ENCODE data around the gene ACAD8. TPM values are rescaled to one million over a fixed set of nuclear protein-coding genes. Genes with fewer than 3 reads are reported as not detected.

The ACAD8 gene
- total RNA-seq, 1 donor from 2014 or later, result 17.9 TPM

DNA sequence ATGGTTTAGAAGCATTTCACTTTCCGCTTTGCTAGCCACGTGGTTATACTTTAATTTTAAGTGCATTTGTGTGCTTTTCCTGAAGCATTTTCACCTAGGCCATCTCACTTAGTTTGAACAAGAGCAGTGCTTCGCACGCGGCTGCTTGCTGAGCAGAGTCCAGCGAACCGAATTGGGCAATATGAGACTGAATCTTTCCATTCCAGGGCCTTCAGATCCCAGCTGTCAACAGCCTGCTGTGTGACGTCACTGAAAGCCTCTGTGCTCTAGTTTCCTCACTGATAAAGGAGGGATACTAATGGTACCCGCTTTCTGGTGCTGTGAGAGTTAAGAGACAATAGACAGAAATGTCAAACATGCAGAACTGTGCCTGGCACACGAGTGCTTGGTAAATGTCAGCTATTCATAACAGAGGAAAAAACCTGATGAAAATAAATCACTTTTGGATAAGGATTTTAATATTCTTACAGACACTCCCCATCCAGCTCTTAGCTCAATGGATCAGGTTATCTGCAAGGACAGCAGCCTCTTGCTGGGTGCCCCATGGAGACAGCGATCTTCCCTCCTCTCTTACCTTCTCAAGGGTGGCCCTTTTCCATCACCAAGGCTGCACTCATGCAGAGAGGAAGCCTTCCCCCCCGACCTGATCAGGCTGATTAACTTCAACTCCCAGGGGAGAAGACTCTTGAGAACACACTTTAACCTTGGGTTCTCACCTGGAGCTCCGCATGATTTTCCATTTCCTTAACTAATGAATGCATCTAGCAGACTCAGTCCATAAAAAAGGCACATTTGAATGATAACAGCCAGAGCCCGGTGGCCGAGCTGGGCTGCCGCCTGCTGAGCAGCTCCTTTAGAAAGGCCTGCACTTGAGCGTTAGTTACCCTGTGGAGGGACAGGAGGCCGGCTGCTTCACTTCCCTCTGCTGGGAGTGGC is 19.3 kb downstream of the ACAD8 start:
- TF ChIP-seq, protein P1, sequence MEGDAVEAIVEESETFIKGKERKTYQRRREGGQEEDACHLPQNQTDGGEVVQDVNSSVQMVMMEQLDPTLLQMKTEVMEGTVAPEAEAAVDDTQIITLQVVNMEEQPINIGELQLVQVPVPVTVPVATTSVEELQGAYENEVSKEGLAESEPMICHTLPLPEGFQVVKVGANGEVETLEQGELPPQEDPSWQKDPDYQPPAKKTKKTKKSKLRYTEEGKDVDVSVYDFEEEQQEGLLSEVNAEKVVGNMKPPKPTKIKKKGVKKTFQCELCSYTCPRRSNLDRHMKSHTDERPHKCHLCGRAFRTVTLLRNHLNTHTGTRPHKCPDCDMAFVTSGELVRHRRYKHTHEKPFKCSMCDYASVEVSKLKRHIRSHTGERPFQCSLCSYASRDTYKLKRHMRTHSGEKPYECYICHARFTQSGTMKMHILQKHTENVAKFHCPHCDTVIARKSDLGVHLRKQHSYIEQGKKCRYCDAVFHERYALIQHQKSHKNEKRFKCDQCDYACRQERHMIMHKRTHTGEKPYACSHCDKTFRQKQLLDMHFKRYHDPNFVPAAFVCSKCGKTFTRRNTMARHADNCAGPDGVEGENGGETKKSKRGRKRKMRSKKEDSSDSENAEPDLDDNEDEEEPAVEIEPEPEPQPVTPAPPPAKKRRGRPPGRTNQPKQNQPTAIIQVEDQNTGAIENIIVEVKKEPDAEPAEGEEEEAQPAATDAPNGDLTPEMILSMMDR (IDR thresholded peaks at IDR 0.05; ENCODE audit: insufficient read depth, low read length, severe bottlenecking), result no peak
- Histone ChIP-seq H3K36me3 (ENCODE audit: control insufficient read depth, insufficient read depth, low read length) (no peaks in the 10 kb centered on the region), H3K27me3 (ENCODE audit: control insufficient read depth, insufficient read depth, low read length) (no peaks in the 10 kb centered on the region), H3K4me3 (ENCODE audit: low read depth, low read length) (no peak overlapping the region)
- DNase-seq (ENCODE audit: low read depth), result no peak
- no peak for FAIRE-seq

DNA sequence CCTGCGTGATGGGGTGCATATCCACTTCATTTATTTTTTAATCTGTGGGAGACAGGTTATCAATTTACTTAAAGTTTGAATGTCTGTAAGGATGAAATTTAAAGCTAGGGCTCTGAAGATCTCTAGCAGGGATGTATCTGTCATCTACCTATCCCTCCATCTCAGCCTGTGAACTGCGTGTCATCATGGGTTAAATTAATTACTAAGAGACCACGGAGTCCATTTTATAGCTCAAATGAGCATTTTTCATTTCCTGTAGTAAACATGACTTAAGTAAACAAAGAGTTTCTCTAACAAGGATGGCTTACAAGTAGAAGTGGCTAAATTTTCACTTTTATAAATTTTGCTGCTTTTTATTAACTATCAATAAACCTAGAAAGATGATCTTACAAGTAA is 19.9 kb downstream of the ACAD8 start:
- no peaks in the 10 kb centered on the region for H3K27me3 ChIP-seq (ENCODE audit: control insufficient read depth, insufficient read depth, low read length)
- H3K36me3 ChIP-seq (ENCODE audit: control insufficient read depth, insufficient read depth, low read length), result no peaks in the 10 kb centered on the region
- H3K4me3 ChIP-seq (ENCODE audit: low read depth, low read length), result no peak overlapping the region
- FAIRE-seq, result no peak
- TF ChIP-seq, protein P1 (IDR thresholded peaks at IDR 0.05; ENCODE audit: insufficient read depth, low read length, severe bottlenecking), result no peak
- DNase-seq (ENCODE audit: low read depth), result no peak

DNA sequence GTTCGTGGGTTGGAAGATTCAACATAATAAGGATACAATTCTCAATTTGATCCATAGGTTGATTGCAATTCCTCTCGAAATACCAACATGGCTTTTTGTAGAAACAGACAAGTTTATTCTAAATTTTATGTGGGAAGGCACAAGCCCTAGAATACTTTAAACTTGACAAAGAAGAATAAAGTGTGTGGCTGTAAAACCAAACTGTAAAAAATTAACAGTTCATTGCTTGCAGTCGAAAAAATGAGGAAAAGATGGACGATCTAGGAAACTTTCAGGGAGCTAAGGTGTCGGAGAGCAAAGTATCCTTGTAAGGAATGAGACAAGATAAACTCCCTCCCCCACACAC is 21.8 kb downstream of the ACAD8 start:
- DNase-seq (ENCODE audit: low read depth) (no peak), FAIRE-seq (no peak)
- no peaks in the 10 kb centered on the region for H3K36me3 ChIP-seq (ENCODE audit: control insufficient read depth, insufficient read depth, low read length)
- H3K27me3 ChIP-seq (ENCODE audit: control insufficient read depth, insufficient read depth, low read length), result no peaks in the 10 kb centered on the region
- peak overlapping the region; percentile 54 for H3K4me3 ChIP-seq (ENCODE audit: low read depth, low read length)
- TF ChIP-seq, protein P1 (IDR thresholded peaks at IDR 0.05; ENCODE audit: insufficient read depth, low read length, severe bottlenecking), result no peak

DNA sequence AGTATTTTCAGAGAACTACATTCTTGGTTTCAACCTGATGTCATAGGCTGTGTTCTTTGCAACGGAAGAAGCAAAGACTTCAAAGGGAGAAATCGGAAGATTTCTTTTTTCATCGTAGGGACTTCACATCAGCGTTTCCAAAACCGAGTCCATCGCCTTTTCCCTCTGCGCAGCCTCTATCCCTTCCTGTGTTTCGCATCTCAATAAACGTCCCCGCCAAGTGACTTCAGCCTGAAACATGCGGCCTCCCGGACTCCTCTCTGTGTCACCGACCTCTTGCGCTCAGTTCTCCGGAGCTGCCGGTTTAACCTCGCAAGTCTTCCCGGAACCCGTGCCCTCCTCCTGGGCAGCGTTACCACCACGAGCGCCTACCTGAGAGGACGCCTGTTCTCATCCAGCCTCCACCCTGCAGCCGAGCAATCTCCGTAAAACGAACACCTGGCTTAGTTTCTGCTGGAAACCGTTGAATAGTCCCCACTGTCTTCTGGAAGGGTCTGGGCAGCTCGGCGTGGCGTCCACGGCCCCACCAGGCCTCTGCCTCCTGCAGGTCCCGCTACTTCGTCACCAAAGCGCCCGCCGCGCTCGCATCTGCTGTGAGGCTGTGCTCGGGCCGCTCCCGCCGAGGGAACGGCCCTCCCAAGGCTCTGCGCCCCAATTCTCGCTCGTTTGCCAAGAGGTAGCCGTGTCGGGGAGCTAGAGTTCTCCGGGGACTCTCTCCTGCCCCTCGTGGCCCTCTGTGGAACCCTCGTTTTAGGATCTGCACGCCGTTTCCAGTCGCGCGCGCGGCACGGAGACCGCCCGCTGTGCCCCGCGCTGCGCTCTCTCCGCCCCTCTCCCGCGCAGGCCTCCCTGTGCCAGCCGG is 22.4 kb downstream of the ACAD8 start, which contains the start of gene GLB1L3:
GLB1L3 (plus strand) TSS at position 846 of the 862 bp plus-strand sequence. CDS start 362 bp downstream, outside the sequence.
- DNase-seq (ENCODE audit: low read depth), result peak; percentile 50

DNA sequence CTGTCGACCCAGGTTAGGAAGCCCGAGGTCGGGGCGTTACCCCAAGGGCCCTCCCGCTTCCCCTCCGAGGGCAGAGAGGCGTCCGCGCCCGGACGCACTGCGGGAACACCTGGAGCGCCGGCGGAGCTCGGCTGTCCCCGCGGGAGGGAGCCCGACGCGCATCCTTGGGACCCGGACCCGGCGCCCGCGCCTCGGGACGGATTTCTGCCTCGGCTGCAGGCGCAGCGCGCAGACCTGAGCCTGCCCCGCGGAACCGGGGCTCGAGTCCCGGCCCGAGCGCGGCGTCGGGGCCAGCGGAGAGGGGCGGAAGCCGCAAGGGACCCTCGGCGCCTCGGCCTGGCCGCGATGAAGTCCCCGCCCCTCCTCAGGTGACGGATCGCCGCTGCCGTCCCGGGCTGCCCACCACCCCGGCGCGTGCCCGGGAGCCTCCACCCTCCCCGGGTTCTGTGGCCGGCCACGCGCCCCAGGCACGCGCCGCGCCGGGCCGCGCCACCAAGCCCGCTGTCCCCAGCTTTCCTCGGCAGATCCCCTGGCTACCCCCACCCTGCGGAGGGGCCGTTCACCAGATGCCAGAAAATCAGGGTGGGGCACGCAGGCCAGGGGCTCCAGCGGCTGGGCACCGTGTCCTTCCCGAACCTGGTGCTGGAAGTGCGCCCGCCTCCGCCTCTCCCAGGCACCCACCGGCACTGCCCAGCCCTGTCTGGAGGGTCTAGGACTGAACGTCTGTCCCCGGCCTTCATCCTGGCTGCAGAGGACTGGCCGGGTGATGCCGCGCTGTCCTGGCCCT is 23.2 kb downstream of the ACAD8 start:
- DNase-seq (ENCODE audit: low read depth), result no peak
- no peaks in the 10 kb centered on the region for H3K27me3 ChIP-seq (ENCODE audit: control insufficient read depth, insufficient read depth, low read length)
- H3K4me3 ChIP-seq (ENCODE audit: low read depth, low read length), result peak overlapping the region; percentile 54
- no peak for FAIRE-seq
- no peaks in the 10 kb centered on the region for H3K36me3 ChIP-seq (ENCODE audit: control insufficient read depth, insufficient read depth, low read length)
- TF ChIP-seq, protein P1 (IDR thresholded peaks at IDR 0.05; ENCODE audit: insufficient read depth, low read length, severe bottlenecking), result no peak

More for the DNA sequence above, 22.4 kb downstream of the ACAD8 start, which contains the start of gene GLB1L3:
- H3K4me3 ChIP-seq (ENCODE audit: low read depth, low read length), result peak within 1 kb of the TSS; percentile 54
- no peaks in the 10 kb centered on the region for H3K36me3 ChIP-seq (ENCODE audit: control insufficient read depth, insufficient read depth, low read length)
- no peak for FAIRE-seq
- H3K27me3 ChIP-seq (ENCODE audit: control insufficient read depth, insufficient read depth, low read length), result no peaks in the 10 kb centered on the region
- TF ChIP-seq, protein P1 (IDR thresholded peaks at IDR 0.05; ENCODE audit: insufficient read depth, low read length, severe bottlenecking), result peak; percentile 76
